ENCODE results near the gene RRM2.

- TF ChIP-seq CTCF (conservative IDR thresholded peaks at IDR 0.05; ENCODE audit: low read length), result no peak
- no peak for TF ChIP-seq EZH2phosphoT487 (IDR thresholded peaks at IDR 0.05; ENCODE audit: borderline replicate concordance)
Observed at GRCh38 chr2:10166676-10167292, 44.2 kb downstream of the RRM2 start.

Data from Loucy (cell line).